ENCODE data around the gene DCAF12L1. TPM values are rescaled to one million over a fixed set of nuclear protein-coding genes. Genes with fewer than 3 reads are reported as not detected.

Gene DCAF12L1
- total RNA-seq (2021; ENCODE audit: unreplicated experiment) (not detected), Bru-seq, nascent RNA (not detected), BruChase-seq, experiment 1, labeled RNA remaining after a 6-hour chase (not detected), BruChase-seq, experiment 2, labeled RNA remaining after a 2-hour chase (not detected)
- not detected in 2 replicates for polyA plus RNA-seq (2012)
- long read RNA-seq, result 0 reads

DNA sequence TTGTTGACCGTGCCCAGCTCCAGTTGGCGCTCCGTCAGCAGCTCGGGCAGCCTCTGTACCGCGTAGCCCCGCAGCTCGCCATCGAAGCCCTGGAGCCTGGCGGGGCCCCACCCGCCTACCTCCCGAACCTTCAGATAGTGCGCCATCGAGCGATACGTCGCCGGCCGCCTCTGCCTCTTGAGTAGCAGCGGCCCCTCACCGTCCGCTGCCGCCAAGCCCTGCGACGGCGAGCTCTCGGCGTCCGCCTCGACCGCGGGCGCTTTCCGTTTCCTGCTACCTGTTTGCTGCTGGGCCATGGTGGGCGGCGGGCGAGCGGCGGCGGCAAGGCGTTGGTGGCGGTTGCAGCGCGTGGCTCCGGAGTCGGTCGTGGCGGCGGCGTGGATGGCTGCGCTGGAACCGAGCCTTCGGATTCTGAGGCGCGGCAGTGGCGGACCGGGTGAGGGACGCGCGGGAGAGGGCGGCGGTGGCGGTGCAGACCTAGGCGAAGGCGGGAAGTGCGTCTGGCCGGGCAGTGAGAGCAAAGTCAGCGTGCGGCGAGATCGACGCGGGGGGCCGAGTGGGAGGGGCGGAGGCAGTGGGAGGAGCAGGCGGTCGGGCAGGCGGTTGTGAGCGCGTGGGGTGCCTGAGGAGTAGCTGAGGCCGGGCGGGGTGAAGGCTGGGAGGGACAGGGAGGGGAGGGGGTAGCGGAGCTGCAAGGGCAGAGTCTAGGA lies at the start of gene DCAF12L1:
Gene DCAF12L1, minus strand, starts transcription at position 502 of the 710 bp plus-strand sequence. Its CDS starts 206 bp downstream, at position 296.
- intact Hi-C loops (cut with micrococcal nuclease), result no loop called here
- no peak within 1 kb of the TSS for H3K4me2 ChIP-seq (ENCODE audit: low read length)
- no peak for DNase-seq (ENCODE audit: low read depth, low spot score)
- no peak for ATAC-seq
- H3K79me2 ChIP-seq (ENCODE audit: insufficient read depth, low read length), result no peaks in the 10 kb centered on the region
- ChIA-PET RAD21 (ENCODE audit: low non-redundant PET in 1 of 2, low total read pairs in 2 of 2, uncharacterized antibody in 2 of 2, unreplicated experiment in 2 of 2) (no interaction called here), CTCF (no interaction called here), POLR2A (no interaction called here)
- no peak within 1 kb of the TSS for H2AFZ ChIP-seq (ENCODE audit: low read depth, low read length, poor library complexity, severe bottlenecking)
- no peak within 1 kb of the TSS for H3K9ac ChIP-seq (ENCODE audit: low read length)
- no peaks in the 10 kb centered on the region for H3K36me3 ChIP-seq (ENCODE audit: control insufficient read depth in 1 of 2, insufficient read depth in 2 of 2, low read length in 2 of 2)
- H4K20me1 ChIP-seq (ENCODE audit: insufficient read depth), result no peaks in the 10 kb centered on the region
- H3K27ac ChIP-seq (ENCODE audit: low read depth, low read length), result no peak within 1 kb of the TSS
- TF ChIP-seq EZH2phosphoT487 (IDR thresholded peaks at IDR 0.05; ENCODE audit: borderline replicate concordance) (no peak), RAD21 (IDR thresholded peaks at IDR 0.05; ENCODE audit: low read depth) (no peak), FOSL1 (IDR thresholded peaks at IDR 0.05; ENCODE audit: low read depth) (no peak), ZFX (IDR thresholded peaks at IDR 0.05) (no peak), EZH2 (IDR thresholded peaks at IDR 0.05) (no peak), EGR1 (IDR thresholded peaks at IDR 0.05; ENCODE audit: low read depth) (no peak), CBX3 (IDR thresholded peaks at IDR 0.05; ENCODE audit: low read depth) (no peak), CEBPB (IDR thresholded peaks at IDR 0.05; ENCODE audit: low read depth) (no peak), ZNF274 (IDR thresholded peaks at IDR 0.05; ENCODE audit: low read depth, low read length) (no peak), SIN3A (IDR thresholded peaks at IDR 0.05; ENCODE audit: low read depth) (no peak), SRF (IDR thresholded peaks at IDR 0.05; ENCODE audit: low read depth) (no peak)
- TF ChIP-seq, protein P1, sequence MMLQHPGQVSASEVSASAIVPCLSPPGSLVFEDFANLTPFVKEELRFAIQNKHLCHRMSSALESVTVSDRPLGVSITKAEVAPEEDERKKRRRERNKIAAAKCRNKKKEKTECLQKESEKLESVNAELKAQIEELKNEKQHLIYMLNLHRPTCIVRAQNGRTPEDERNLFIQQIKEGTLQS (IDR thresholded peaks at IDR 0.05), result no peak
- TF ChIP-seq, protein P2, sequence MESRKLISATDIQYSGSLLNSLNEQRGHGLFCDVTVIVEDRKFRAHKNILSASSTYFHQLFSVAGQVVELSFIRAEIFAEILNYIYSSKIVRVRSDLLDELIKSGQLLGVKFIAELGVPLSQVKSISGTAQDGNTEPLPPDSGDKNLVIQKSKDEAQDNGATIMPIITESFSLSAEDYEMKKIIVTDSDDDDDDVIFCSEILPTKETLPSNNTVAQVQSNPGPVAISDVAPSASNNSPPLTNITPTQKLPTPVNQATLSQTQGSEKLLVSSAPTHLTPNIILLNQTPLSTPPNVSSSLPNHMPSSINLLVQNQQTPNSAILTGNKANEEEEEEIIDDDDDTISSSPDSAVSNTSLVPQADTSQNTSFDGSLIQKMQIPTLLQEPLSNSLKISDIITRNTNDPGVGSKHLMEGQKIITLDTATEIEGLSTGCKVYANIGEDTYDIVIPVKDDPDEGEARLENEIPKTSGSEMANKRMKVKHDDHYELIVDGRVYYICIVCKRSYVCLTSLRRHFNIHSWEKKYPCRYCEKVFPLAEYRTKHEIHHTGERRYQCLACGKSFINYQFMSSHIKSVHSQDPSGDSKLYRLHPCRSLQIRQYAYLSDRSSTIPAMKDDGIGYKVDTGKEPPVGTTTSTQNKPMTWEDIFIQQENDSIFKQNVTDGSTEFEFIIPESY (IDR thresholded peaks at IDR 0.05; ENCODE audit: extremely low read depth, insufficient replicate concordance, low read length), result no peak
- no TSS peak for BruUV-seq (replicated peaks)
- H3K9me2 ChIP-seq (ENCODE audit: insufficient read depth), result no peaks in the 10 kb centered on the region
- H3K9me3 ChIP-seq (ENCODE audit: control insufficient read depth in 1 of 2, insufficient read depth in 1 of 2, low read depth in 1 of 2, low read length in 2 of 2), result no peaks in the 10 kb centered on the region
- no peak within 1 kb of the TSS for H3K4me3 ChIP-seq (replicated peaks in 1 of 2; ENCODE audit: low read depth in 1 of 2, low read length in 2 of 2)
- H3K4me1 ChIP-seq (ENCODE audit: control insufficient read depth in 1 of 2, insufficient read depth in 2 of 2, low read length in 2 of 2), result no peaks in the 10 kb centered on the region
- H3K27me3 ChIP-seq (ENCODE audit: insufficient read depth, low read length), result no peaks in the 10 kb centered on the region

All from HCT116 (cell line).